ENCODE data around the gene TTLL5.

The TTLL5 gene

DNA sequence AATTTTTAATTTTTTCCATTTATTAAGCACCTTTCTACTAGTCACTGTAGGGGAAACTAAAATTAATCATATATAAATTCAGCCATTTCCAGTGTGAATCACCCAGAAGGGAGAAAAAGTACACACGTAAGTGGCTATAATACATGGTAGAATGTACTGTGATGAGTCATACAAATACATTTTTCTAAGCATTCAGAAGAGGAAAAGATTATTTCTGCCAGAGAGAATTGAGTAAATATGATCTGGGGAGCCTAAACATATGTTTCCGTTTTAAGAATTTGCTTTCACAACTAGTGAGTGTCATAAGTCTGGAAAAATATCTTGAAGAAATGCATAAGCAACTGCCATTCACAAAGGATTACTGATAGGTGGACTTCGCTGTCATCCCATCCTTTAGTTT lies 218.0 kb downstream of the TTLL5 start:
- no peaks in the 10 kb centered on the region for H3K9me3 ChIP-seq (ENCODE audit: control insufficient read depth, low read length)
- TF ChIP-seq, protein P1, sequence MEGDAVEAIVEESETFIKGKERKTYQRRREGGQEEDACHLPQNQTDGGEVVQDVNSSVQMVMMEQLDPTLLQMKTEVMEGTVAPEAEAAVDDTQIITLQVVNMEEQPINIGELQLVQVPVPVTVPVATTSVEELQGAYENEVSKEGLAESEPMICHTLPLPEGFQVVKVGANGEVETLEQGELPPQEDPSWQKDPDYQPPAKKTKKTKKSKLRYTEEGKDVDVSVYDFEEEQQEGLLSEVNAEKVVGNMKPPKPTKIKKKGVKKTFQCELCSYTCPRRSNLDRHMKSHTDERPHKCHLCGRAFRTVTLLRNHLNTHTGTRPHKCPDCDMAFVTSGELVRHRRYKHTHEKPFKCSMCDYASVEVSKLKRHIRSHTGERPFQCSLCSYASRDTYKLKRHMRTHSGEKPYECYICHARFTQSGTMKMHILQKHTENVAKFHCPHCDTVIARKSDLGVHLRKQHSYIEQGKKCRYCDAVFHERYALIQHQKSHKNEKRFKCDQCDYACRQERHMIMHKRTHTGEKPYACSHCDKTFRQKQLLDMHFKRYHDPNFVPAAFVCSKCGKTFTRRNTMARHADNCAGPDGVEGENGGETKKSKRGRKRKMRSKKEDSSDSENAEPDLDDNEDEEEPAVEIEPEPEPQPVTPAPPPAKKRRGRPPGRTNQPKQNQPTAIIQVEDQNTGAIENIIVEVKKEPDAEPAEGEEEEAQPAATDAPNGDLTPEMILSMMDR (IDR thresholded peaks at IDR 0.05) = no peak
- no peaks in the 10 kb centered on the region for H3K36me3 ChIP-seq (ENCODE audit: control insufficient read depth, insufficient read depth, low read length)
- H2AFZ ChIP-seq = no peak overlapping the region
- H3K4me3 ChIP-seq (ENCODE audit: low read depth, low read length) = no peak overlapping the region
- H3K27me3 ChIP-seq (ENCODE audit: control insufficient read depth, insufficient read depth, low read length) = no peaks in the 10 kb centered on the region
- H3K9ac ChIP-seq = no peak overlapping the region
- H3K27ac ChIP-seq = no peak overlapping the region
- H3K79me2 ChIP-seq = no peaks in the 10 kb centered on the region
- H3K4me1 ChIP-seq = no peaks in the 10 kb centered on the region
- H3K4me2 ChIP-seq (ENCODE audit: low read length) = no peak overlapping the region

DNA sequence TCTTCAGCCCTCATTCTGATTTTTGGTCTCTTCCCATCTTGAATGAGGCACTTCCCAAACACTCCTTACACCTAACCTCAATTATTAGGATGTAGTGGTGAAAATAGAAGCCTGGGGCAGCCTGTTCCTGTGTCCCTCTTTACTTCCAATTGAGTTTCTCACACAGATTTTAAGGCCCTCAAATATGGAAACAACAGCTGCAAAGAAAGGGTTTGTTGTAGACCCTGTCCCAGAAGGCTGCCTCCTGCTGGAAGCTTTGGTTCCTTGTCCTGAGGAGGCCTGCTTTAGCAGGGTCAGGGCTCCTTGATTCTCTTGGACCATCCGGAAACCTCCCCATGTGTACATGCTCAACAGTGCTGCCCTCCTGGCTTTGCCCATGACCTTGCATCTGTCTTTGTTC lies 219.5 kb downstream of the TTLL5 start:
- H3K4me2 ChIP-seq (ENCODE audit: low read length) = no peak overlapping the region
- H3K4me3 ChIP-seq (ENCODE audit: low read depth, low read length) = no peak overlapping the region
- H3K36me3 ChIP-seq (ENCODE audit: control insufficient read depth, insufficient read depth, low read length) = no peaks in the 10 kb centered on the region
- no peak overlapping the region for H3K9ac ChIP-seq
- H3K9me3 ChIP-seq (ENCODE audit: control insufficient read depth, low read length) = no peaks in the 10 kb centered on the region
- no peak overlapping the region for H3K27ac ChIP-seq
- no peaks in the 10 kb centered on the region for H3K4me1 ChIP-seq
- no peaks in the 10 kb centered on the region for H3K79me2 ChIP-seq
- H3K27me3 ChIP-seq (ENCODE audit: control insufficient read depth, insufficient read depth, low read length) = no peaks in the 10 kb centered on the region
- TF ChIP-seq, protein P1 (IDR thresholded peaks at IDR 0.05) = no peak
- no peak overlapping the region for H2AFZ ChIP-seq

DNA sequence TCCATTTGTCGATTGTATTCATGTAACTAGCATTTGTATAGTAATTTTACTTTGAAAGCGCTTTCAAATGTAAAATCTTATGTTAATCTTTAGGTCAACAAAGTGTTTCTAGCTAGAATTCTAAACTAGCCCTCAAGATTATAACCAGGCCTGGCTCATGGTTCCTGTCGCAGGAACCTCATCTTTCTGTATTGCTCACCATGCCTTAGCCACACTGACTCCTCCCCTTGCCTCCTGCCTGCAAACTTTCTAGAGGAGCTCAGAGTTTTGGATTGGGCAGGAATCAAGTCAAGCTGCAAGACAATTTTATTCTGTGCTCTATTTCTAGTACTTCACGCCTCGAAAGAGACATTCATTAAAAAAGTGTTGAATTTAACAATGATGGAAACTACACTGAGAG lies 220.9 kb downstream of the TTLL5 start:
- no peak overlapping the region for H2AFZ ChIP-seq
- no peaks in the 10 kb centered on the region for H3K9me3 ChIP-seq (ENCODE audit: control insufficient read depth, low read length)
- no peak overlapping the region for H3K9ac ChIP-seq
- no peaks in the 10 kb centered on the region for H3K27me3 ChIP-seq (ENCODE audit: control insufficient read depth, insufficient read depth, low read length)
- H3K36me3 ChIP-seq (ENCODE audit: control insufficient read depth, insufficient read depth, low read length) = no peaks in the 10 kb centered on the region
- no peaks in the 10 kb centered on the region for H3K4me1 ChIP-seq
- H3K27ac ChIP-seq = no peak overlapping the region
- H3K4me2 ChIP-seq (ENCODE audit: low read length) = no peak overlapping the region
- no peaks in the 10 kb centered on the region for H3K79me2 ChIP-seq
- no peak overlapping the region for H3K4me3 ChIP-seq (ENCODE audit: low read depth, low read length)
- TF ChIP-seq, protein P1 (IDR thresholded peaks at IDR 0.05) = no peak

DNA sequence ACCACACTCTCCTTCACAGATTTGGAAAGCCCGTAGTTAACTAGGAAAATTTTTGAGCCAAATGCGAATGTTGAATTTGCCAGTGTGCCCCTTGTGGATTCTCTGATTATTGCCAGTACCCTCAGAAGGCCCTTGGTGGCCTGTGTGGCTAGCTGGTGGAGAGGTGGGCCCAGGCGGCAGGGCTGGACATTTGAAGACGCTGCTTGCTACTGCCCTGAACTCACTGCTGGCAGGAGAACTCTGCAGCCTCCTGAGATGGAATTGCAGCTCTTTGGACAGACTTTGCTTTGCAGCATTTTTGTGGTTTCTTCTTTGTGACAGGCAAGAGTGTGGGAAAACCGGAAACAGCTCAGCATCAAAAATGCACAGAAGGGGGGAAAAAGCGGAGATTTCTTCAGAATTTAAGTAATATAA lies 223.2 kb downstream of the TTLL5 start:
- no peaks in the 10 kb centered on the region for H3K79me2 ChIP-seq
- no peak overlapping the region for H3K9ac ChIP-seq
- H3K4me2 ChIP-seq (ENCODE audit: low read length) = no peak overlapping the region
- H2AFZ ChIP-seq = no peak overlapping the region
- no peaks in the 10 kb centered on the region for H3K27me3 ChIP-seq (ENCODE audit: control insufficient read depth, insufficient read depth, low read length)
- H3K4me1 ChIP-seq = no peaks in the 10 kb centered on the region
- no peaks in the 10 kb centered on the region for H3K9me3 ChIP-seq (ENCODE audit: control insufficient read depth, low read length)
- no peak overlapping the region for H3K4me3 ChIP-seq (ENCODE audit: low read depth, low read length)
- TF ChIP-seq, protein P1 (IDR thresholded peaks at IDR 0.05) = peak; percentile 16
- no peaks in the 10 kb centered on the region for H3K36me3 ChIP-seq (ENCODE audit: control insufficient read depth, insufficient read depth, low read length)
- no peak overlapping the region for H3K27ac ChIP-seq

DNA sequence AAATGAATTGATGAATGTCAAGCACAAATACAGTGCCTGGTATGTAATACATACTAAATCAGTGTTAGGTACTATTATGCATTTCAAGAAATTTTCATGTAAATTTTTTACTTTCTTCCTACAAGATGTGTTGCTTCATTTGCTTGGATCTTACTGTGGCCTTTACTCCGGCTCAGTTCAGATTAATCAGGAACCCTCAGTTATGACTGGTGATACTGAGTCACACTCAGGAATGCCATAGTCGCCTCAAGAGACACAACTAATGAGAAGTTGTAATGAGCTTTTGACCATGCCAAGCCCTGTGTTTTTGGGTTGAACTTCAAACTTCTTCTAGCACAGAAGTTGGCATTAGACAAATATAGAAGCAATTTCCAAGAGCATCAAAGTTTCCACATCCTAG lies 224.8 kb downstream of the TTLL5 start:
- Histone ChIP-seq H3K27ac (no peak overlapping the region), H3K4me1 (no peaks in the 10 kb centered on the region), H3K36me3 (ENCODE audit: control insufficient read depth, insufficient read depth, low read length) (no peaks in the 10 kb centered on the region), H3K9ac (no peak overlapping the region), H3K4me2 (ENCODE audit: low read length) (no peak overlapping the region), H3K4me3 (ENCODE audit: low read depth, low read length) (no peak overlapping the region), H3K79me2 (no peaks in the 10 kb centered on the region), H2AFZ (no peak overlapping the region), H3K9me3 (ENCODE audit: control insufficient read depth, low read length) (no peaks in the 10 kb centered on the region), H3K27me3 (ENCODE audit: control insufficient read depth, insufficient read depth, low read length) (no peaks in the 10 kb centered on the region)
- TF ChIP-seq, protein P1 (IDR thresholded peaks at IDR 0.05) = no peak

Measured in parathyroid adenoma (tissue), 2 donors.